HEK293T (cell line): ENCODE measurements around the gene DDX5.

Experiments used
- CTCF ChIA-PET: fragments of 350-600 bp; formaldehyde crosslinking; extraction: SDS; loops from one replicate; lab custom pipeline; 2021; ENCODE audit warnings: antibody characterized with exemption, inconsistent platforms; lab: Yijun Ruan, JAX
- POLR2A ChIA-PET: fragments of 350-600 bp; formaldehyde crosslinking; extraction: SDS; loops from one replicate; lab custom pipeline; 2020; ENCODE audit warnings: antibody characterized with exemption, inconsistent platforms; lab: Yijun Ruan, JAX
- DNase-seq: peaks from one replicate; pipeline ENCODE4 v3.0.0; 2012; ENCODE audit warnings: mixed read lengths; ENCODE audit errors: extremely low spot score
- ARNT ChIP-seq: fragments of 450-650 bp; IDR thresholded peaks from 2 replicates; pipeline ENCODE4 v1.6.1; 2017; ENCODE audit warnings: mild to moderate bottlenecking
- BHLHE40 ChIP-seq: fragments of 450-650 bp; IDR thresholded peaks from 2 replicates; pipeline ENCODE4 v1.6.1; 2016; ENCODE audit warnings: mild to moderate bottlenecking, moderate library complexity, borderline replicate concordance
- CTBP1 ChIP-seq: fragments of 450-650 bp; IDR thresholded peaks from 2 replicates; pipeline ENCODE4 v1.6.1; 2016; ENCODE audit warnings: borderline replicate concordance
- ELF4 ChIP-seq: fragments of 450-650 bp; IDR thresholded peaks from 2 replicates; pipeline ENCODE4 v1.6.1; 2017; ENCODE audit warnings: antibody characterized with exemption
- FOXA1 ChIP-seq: fragments of 450-650 bp; IDR thresholded peaks from 2 replicates; pipeline ENCODE4 v1.6.1; 2016; ENCODE audit warnings: mild to moderate bottlenecking
- FOXK2 ChIP-seq: fragments of 450-650 bp; IDR thresholded peaks from 2 replicates; pipeline ENCODE4 v1.6.1; 2016; ENCODE audit warnings: mild to moderate bottlenecking
- FOXM1 ChIP-seq: fragments of 450-650 bp; IDR thresholded peaks from 2 replicates; pipeline ENCODE4 v1.6.1; 2017; ENCODE audit warnings: mild to moderate bottlenecking, borderline replicate concordance
- HDGF ChIP-seq: fragments of 450-650 bp; IDR thresholded peaks from 2 replicates; pipeline ENCODE4 v1.6.1; 2017; ENCODE audit warnings: antibody characterized with exemption, borderline replicate concordance
- L3MBTL2 ChIP-seq: fragments of 450-650 bp; conservative IDR thresholded peaks from 2 replicates; pipeline ENCODE4 v1.6.1; 2016; ENCODE audit warnings: mild to moderate bottlenecking
- LEF1 ChIP-seq: fragments of 450-650 bp; IDR thresholded peaks from 2 replicates; pipeline ENCODE4 v1.6.1; 2017; ENCODE audit warnings: mild to moderate bottlenecking, borderline replicate concordance
- NFRKB ChIP-seq: fragments of 450-650 bp; IDR thresholded peaks from 2 replicates; pipeline ENCODE4 v1.6.1; 2016; ENCODE audit warnings: mild to moderate bottlenecking, moderate library complexity
- PKNOX1 ChIP-seq: fragments of 450-650 bp; IDR thresholded peaks from 2 replicates; pipeline ENCODE4 v1.6.1; 2016
- SP1 ChIP-seq: fragments of 450-650 bp; IDR thresholded peaks from 2 replicates; pipeline ENCODE4 v1.6.1; 2017
- SUZ12 ChIP-seq: fragments of 450-650 bp; IDR thresholded peaks from 2 replicates; pipeline ENCODE4 v1.6.1; 2016; ENCODE audit warnings: mild to moderate bottlenecking
- TARDBP ChIP-seq: fragments of 450-650 bp; IDR thresholded peaks from 2 replicates; pipeline ENCODE4 v1.6.1; 2016
- ZNF384 ChIP-seq: fragments of 450-650 bp; IDR thresholded peaks from 2 replicates; pipeline ENCODE4 v1.6.1; 2016

The DDX5 gene

GRCh38 chr17:64505340-64506200, 519 bp downstream of the DDX5 start:
- POLR2A ChIA-PET, result interaction anchor here (0.5 to 4.1 kb wide), 49 partner anchors 9 to 558 kb away, joined by 3 to 153 read pairs (median 3); partner anchors contain the start of genes POLG2 and SMURF2
- DNase-seq, result peak; percentile 57
- TF ChIP-seq ARNT (no peak), LEF1 (no peak), NFRKB (peak; percentile 75), BHLHE40 (no peak), SP1 (no peak), TARDBP (no peak), HDGF (no peak), FOXK2 (no peak), FOXM1 (0 out of 2 replicates have a peak, but pooled peaks have one; percentile 27), ELF4 (no peak; the same call in none of the 2 replicates), L3MBTL2 (peak; percentile 49), ZNF384 (no peak), SUZ12 (no peak), FOXA1 (no peak), PKNOX1 (no peak), CTBP1 (no peak)
- CTCF ChIA-PET, result interaction anchor here (0.9 to 2.1 kb wide), 2 partner anchors 15 to 86 kb away, joined by 3 to 6 read pairs; no protein-coding TSS in a partner anchor

- CTCF ChIA-PET, result interaction anchor here (0.9 to 2.1 kb wide), 2 partner anchors 14 to 85 kb away, joined by 3 to 6 read pairs; no protein-coding TSS in a partner anchor
- no peak for DNase-seq
- no peak for TF ChIP-seq CTBP1
- TF ChIP-seq PKNOX1, result no peak
- TF ChIP-seq ARNT, result no peak
- TF ChIP-seq ZNF384, result no peak
- POLR2A ChIA-PET, result interaction anchor here (0.5 to 4.1 kb wide), 32 partner anchors 8 to 558 kb away, joined by 3 to 153 read pairs (median 4); partner anchors contain the start of genes POLG2 and SMURF2
These were observed 1.2 kb downstream of the DDX5 start for GRCh38 chr17:64504769-64505339.

- DNase-seq, result no peak
- ChIA-PET CTCF (interaction anchor here (0.9 to 2.1 kb wide), 3 partner anchors 13 to 205 kb away, joined by 3 to 6 read pairs (median 3); no protein-coding TSS in a partner anchor), POLR2A (interaction anchor here (1.4 to 4.1 kb wide), 5 partner anchors 7 to 205 kb away, joined by 4 to 153 read pairs (median 12); partner anchors contain the start of genes POLG2 and SMURF2)
- TF ChIP-seq CTBP1, result no peak
- TF ChIP-seq HDGF, result no peak
- no peak for TF ChIP-seq L3MBTL2
- no peak for TF ChIP-seq PKNOX1
- no peak for TF ChIP-seq ZNF384
- TF ChIP-seq SP1, result no peak
- TF ChIP-seq ARNT, result no peak
- no peak for TF ChIP-seq SUZ12
- TF ChIP-seq TARDBP, result no peak
- no peak for TF ChIP-seq NFRKB
- no peak for TF ChIP-seq FOXM1
- TF ChIP-seq FOXA1, result no peak
- no peak for TF ChIP-seq BHLHE40
- no peak for TF ChIP-seq LEF1
- TF ChIP-seq ELF4, result no peak
- TF ChIP-seq FOXK2, result no peak
These were observed 2.0 kb downstream of the DDX5 start for GRCh38 chr17:64503821-64504768.

GRCh38 chr17:64503341-64503740, 2.7 kb downstream of the DDX5 start:
- ChIA-PET CTCF (interaction anchor here (0.9 to 1.0 kb wide), 2 partner anchors 84 to 206 kb away, joined by 3 read pairs; no protein-coding TSS in a partner anchor), POLR2A (interaction anchor here (1.5 to 2.6 kb wide), 2 partner anchors 11 to 159 kb away, joined by 6 to 12 read pairs; partner anchors contain the start of gene SMURF2)
- DNase-seq, result no peak
- TF ChIP-seq SUZ12 (no peak), NFRKB (no peak), HDGF (no peak), BHLHE40 (no peak), PKNOX1 (no peak), FOXK2 (no peak), TARDBP (no peak)
